B cell (primary cell): ENCODE data around the gene CDH13. TPM values are rescaled to one million over a fixed set of nuclear protein-coding genes. Genes with fewer than 3 reads are reported as not detected.

Experiments used
- ATAC-seq: fragments of 200-7000 bp; cut with Tn5 transposase; one replicate; pipeline ENCODE4 v1.10.0; 2021; ENCODE audit warnings: low read depth, mild to moderate bottlenecking, moderate number of reproducible peaks, moderate library complexity
- CTCF ChIA-PET: fragments of 350-600 bp; sonication (Branson Sonifier 250); formaldehyde crosslinking; loops from one replicate; lab custom pipeline; 2021; ENCODE audit warnings: antibody characterized with exemption, inconsistent platforms; lab: Charles Lee
- POLR2A ChIA-PET: fragments of 350-600 bp; sonication (Branson Sonifier 250); formaldehyde crosslinking; loops from one replicate; lab custom pipeline; 2021; ENCODE audit warnings: antibody characterized with exemption; lab: Charles Lee
- DNase-seq: peaks from one replicate; pipeline ENCODE4 v3.0.0; 2013
- H2AFZ ChIP-seq: 2 replicates; pipeline ENCODE4 v1.6.1; 2012; ENCODE audit warnings: mild to moderate bottlenecking, low read depth, low read length; ENCODE audit not compliant: insufficient read depth, poor library complexity, severe bottlenecking
- H3K27ac ChIP-seq, 2 donors: 1 replicate in 1 of 2; 2 replicates in 1 of 2; pipeline ENCODE4 v1.5.1; 2012 to 2013; ENCODE audit warnings: low read length in 2 of 2, mild to moderate bottlenecking in 2 of 2, moderate library complexity in 1 of 2
- H3K27me3 ChIP-seq, 4 experiments: fragments of 200-600 bp in 1 of 4; sonication (generic) in 1 of 4; replicated peaks in 1 of 4; 1 replicate in 2 of 4; 2 replicates in 2 of 4; pipeline versions ENCODE4 v1.6.1 to v1.7.0; 2013 to 2016; ENCODE audit warnings: low read length in 3 of 4, mild to moderate bottlenecking in 2 of 4, mixed read lengths in 1 of 4, moderate library complexity in 1 of 4; ENCODE audit not compliant: insufficient read depth in 4 of 4, control insufficient read depth in 3 of 4; ENCODE audit errors: control extremely low read depth in 1 of 4
- H3K36me3 ChIP-seq, 2 experiments: replicated peaks in 1 of 2; 1 replicate in 1 of 2; 2 replicates in 1 of 2; pipeline versions ENCODE4 v1.6.1 to v1.7.1; 2013; ENCODE audit warnings: low read length in 1 of 2; ENCODE audit not compliant: insufficient read depth in 2 of 2, control insufficient read depth in 1 of 2; ENCODE audit errors: control extremely low read depth in 1 of 2, extremely low read depth in 1 of 2
- H3K4me1 ChIP-seq, 2 donors: fragments of 200-600 bp in 1 of 2; sonication (generic) in 1 of 2; 1 replicate in 1 of 2; 2 replicates in 1 of 2; pipeline versions ENCODE4 v1.5.1 to v1.6.1; 2013 to 2017; ENCODE audit warnings: low read length in 2 of 2; ENCODE audit not compliant: control insufficient read depth in 2 of 2, insufficient read depth in 2 of 2
- H3K4me2 ChIP-seq: replicated peaks from 2 replicates; pipeline ENCODE3; 2012; ENCODE audit warnings: mild to moderate bottlenecking, low read depth, low read length; ENCODE audit not compliant: poor library complexity, severe bottlenecking
- H3K4me3 ChIP-seq, 5 experiments: fragments of 200-600 bp in 1 of 5; sonication (generic) in 1 of 5; 1 replicate in 3 of 5; 2 replicates in 2 of 5; pipeline versions ENCODE4 v1.5.1 to v1.7.0; 2011 to 2016; ENCODE audit warnings: low read length in 4 of 5, mild to moderate bottlenecking in 4 of 5, low read depth in 2 of 5, control low read depth in 1 of 5, moderate library complexity in 1 of 5; ENCODE audit not compliant: insufficient read depth in 1 of 5; ENCODE audit errors: control extremely low read depth in 1 of 5, extremely low read depth in 1 of 5
- H3K79me2 ChIP-seq: fragments of 200-600 bp; sonication (generic); one replicate; pipeline ENCODE4 v1.6.0; 2016; ENCODE audit warnings: low read length; ENCODE audit not compliant: control insufficient read depth, insufficient read depth
- H3K9ac ChIP-seq: fragments of 200-600 bp; sonication (generic); 2 replicates; pipeline ENCODE4 v1.6.1; 2017; ENCODE audit warnings: mild to moderate bottlenecking, low read length, moderate library complexity
- H3K9me3 ChIP-seq, 3 donors: one replicate each; pipeline versions ENCODE4 v1.6.1 to v1.7.1; 2013; ENCODE audit warnings: low read length in 2 of 3; ENCODE audit not compliant: control insufficient read depth in 2 of 3, insufficient read depth in 1 of 3; ENCODE audit errors: control extremely low read depth in 1 of 3
- H4K20me1 ChIP-seq: 2 replicates; pipeline ENCODE4 v1.6.0; 2012; ENCODE audit warnings: mild to moderate bottlenecking, low read length; ENCODE audit not compliant: insufficient read depth, control insufficient read depth, poor library complexity, severe bottlenecking
- H3K27ac Mint-ChIP-seq: one replicate; pipeline ENCODE4 v1.8.0; 2021; ENCODE audit warnings: mixed read lengths
- H3K27me3 Mint-ChIP-seq: one replicate; pipeline ENCODE4 v1.8.0; 2021; ENCODE audit warnings: mixed read lengths
- H3K4me1 Mint-ChIP-seq: one replicate; pipeline ENCODE4 v1.8.0; 2021; ENCODE audit warnings: mixed read lengths
- H3K4me3 Mint-ChIP-seq: one replicate; pipeline ENCODE4 v1.8.0; 2021; ENCODE audit warnings: mixed read lengths
- H3K9me3 Mint-ChIP-seq: one replicate; pipeline ENCODE4 v1.8.0; 2022; ENCODE audit warnings: mixed read lengths; ENCODE audit not compliant: insufficient read depth
- EZH2 ChIP-seq: IDR thresholded peaks from 2 replicates; pipeline ENCODE4 v1.6.1; 2012; ENCODE audit warnings: borderline replicate concordance, low read depth, mild to moderate bottlenecking, moderate library complexity, low read length; ENCODE audit not compliant: insufficient read depth, poor library complexity, severe bottlenecking
- WGBS: methylation state at CpG from one replicate; pipeline ENCODE4 v1.1.5; 2013; ENCODE audit warnings: missing lambda C conversion rate; ENCODE audit not compliant: insufficient coverage; 5-methylcytosine and 5-hydroxymethylcytosine counted together
- intact Hi-C: fragments of 100-400 bp; cut with micrococcal nuclease; formaldehyde crosslinking; loops from one replicate; pipeline ENCODE4 v1.10.0; 2022
- polyA plus RNA-seq: library from polyadenylated mRNA; depleted of rRNA; stranded (reverse); fragments of >200 nt; gene quantifications from 2 replicates; pipeline ENCODE4 v1.2.3, GENCODE V29; 2012
- total RNA-seq, 2 donors: library from RNA; stranded (reverse); fragments of 120-200 nt in 1 of 2; gene quantifications; 1 replicate in 1 of 2; 2 replicates in 1 of 2; pipeline versions ENCODE4 v1.2.3 to v1.2.4, GENCODE V29; 2013 to 2022
- TF ChIP-seq, protein P1 (sequence below): fragments of 200-600 bp; IDR thresholded peaks from one replicate; pipeline ENCODE4 v1.8.0; 2022; ENCODE audit warnings: antibody characterized with exemption, mild to moderate bottlenecking

CDH13 gene
- total and polyA plus RNA-seq, 2 donors (not counting 1 experiment from before 2014, with no cell fraction given) = not detected

GRCh38 chr16:83145297-83145696 is 518.5 kb downstream of the CDH13 start:
- peaks cover 0 to 3% (median 0%) of the 10 kb centered on the region in 3 donors for H3K9me3 ChIP-seq
- H3K4me1 Mint-ChIP-seq = no peaks in the 10 kb centered on the region

DNA sequence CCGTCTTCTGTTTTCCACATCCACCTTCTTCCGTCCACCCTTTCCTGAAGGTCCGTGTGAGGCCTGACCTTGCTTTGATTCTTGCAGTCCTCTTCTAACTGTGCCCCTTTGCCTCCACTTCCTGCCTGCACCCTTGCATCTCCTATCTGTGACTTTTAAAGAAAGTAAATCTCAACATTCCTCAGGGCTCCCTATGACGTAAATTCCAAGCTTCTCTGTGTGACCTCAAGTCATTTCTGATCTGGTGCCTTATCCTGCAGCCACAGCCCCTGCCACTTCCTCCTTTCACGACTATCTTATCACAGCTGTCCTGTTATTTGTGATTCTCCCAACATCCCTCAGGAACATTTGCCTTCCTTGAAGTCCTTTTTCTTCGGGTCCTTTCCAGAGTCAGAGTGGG is 520.5 kb downstream of the CDH13 start:
- intact Hi-C loops = no loop called here
- no peaks in the 10 kb centered on the region for H3K36me3 ChIP-seq
- H3K27me3 ChIP-seq = no peaks in the 10 kb centered on the region
- no peaks in the 10 kb centered on the region for H4K20me1 ChIP-seq
- no peak overlapping the region for H3K27ac Mint-ChIP-seq
- no peak overlapping the region for H3K4me3 Mint-ChIP-seq
- no peak overlapping the region for H3K27ac ChIP-seq
- H3K4me3 ChIP-seq = no peak overlapping the region
- no peaks in the 10 kb centered on the region for H3K9me3 Mint-ChIP-seq
- H3K4me1 Mint-ChIP-seq = no peaks in the 10 kb centered on the region
- no peaks in the 10 kb centered on the region for H3K79me2 ChIP-seq
- peaks cover 0 to 3% (median 0%) of the 10 kb centered on the region in 3 donors for H3K9me3 ChIP-seq
- no peaks in the 10 kb centered on the region for H3K4me1 ChIP-seq
- POLR2A ChIA-PET = no interaction called here
- peaks cover 6% of the 10 kb centered on the region for H3K27me3 Mint-ChIP-seq
- no peak for ATAC-seq
- no peak overlapping the region for H3K4me2 ChIP-seq
- WGBS = 45% methylated on average over 5 of the region's 6 CpGs
- TF ChIP-seq, protein P1, sequence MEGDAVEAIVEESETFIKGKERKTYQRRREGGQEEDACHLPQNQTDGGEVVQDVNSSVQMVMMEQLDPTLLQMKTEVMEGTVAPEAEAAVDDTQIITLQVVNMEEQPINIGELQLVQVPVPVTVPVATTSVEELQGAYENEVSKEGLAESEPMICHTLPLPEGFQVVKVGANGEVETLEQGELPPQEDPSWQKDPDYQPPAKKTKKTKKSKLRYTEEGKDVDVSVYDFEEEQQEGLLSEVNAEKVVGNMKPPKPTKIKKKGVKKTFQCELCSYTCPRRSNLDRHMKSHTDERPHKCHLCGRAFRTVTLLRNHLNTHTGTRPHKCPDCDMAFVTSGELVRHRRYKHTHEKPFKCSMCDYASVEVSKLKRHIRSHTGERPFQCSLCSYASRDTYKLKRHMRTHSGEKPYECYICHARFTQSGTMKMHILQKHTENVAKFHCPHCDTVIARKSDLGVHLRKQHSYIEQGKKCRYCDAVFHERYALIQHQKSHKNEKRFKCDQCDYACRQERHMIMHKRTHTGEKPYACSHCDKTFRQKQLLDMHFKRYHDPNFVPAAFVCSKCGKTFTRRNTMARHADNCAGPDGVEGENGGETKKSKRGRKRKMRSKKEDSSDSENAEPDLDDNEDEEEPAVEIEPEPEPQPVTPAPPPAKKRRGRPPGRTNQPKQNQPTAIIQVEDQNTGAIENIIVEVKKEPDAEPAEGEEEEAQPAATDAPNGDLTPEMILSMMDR = no peak
- no peak for TF ChIP-seq EZH2
- CTCF ChIA-PET = no interaction called here
- H2AFZ ChIP-seq = no peak overlapping the region
- no peak for DNase-seq
- no peak overlapping the region for H3K9ac ChIP-seq

More at GRCh38 chr16:83145297-83145696, 518.5 kb downstream of the CDH13 start:
- no peaks in the 10 kb centered on the region for H3K4me1 ChIP-seq
- ATAC-seq = no peak
- no peak overlapping the region for H3K4me3 ChIP-seq
- H3K27me3 ChIP-seq = no peaks in the 10 kb centered on the region
- TF ChIP-seq EZH2 = no peak
- TF ChIP-seq, protein P1 = no peak
- no peak overlapping the region for H2AFZ ChIP-seq
- no peak overlapping the region for H3K4me2 ChIP-seq
- H4K20me1 ChIP-seq = no peaks in the 10 kb centered on the region
- no peaks in the 10 kb centered on the region for H3K79me2 ChIP-seq
- no peaks in the 10 kb centered on the region for H3K36me3 ChIP-seq
- DNase-seq = no peak
- intact Hi-C loops = no loop called here
- H3K4me3 Mint-ChIP-seq = no peak overlapping the region
- peaks cover 6% of the 10 kb centered on the region for H3K27me3 Mint-ChIP-seq
- 92% methylated on average over 5 of the region's 5 CpGs for WGBS
- H3K27ac Mint-ChIP-seq = no peak overlapping the region
- ChIA-PET CTCF (no interaction called here), POLR2A (no interaction called here)
- no peak overlapping the region for H3K27ac ChIP-seq
- H3K9me3 Mint-ChIP-seq = peaks cover 4% of the 10 kb centered on the region
- no peak overlapping the region for H3K9ac ChIP-seq
